Keratinocyte (primary cell): ENCODE measurements around the gene HELZ. TPM values are rescaled to one million over a fixed set of nuclear protein-coding genes. Genes with fewer than 3 reads are reported as not detected.

Experiments
- DNase-seq: peaks from one replicate; pipeline ENCODE4 v3.0.0-alpha.2; 2011; ENCODE audit warnings: low read depth, missing footprints, low spot score
- FAIRE-seq: peaks from 2 replicates; lab custom pipeline; 2011; peaks lifted over from hg19 to GRCh38; lab: Jason Lieb, UNC
- H2AFZ ChIP-seq: 2 replicates; pipeline ENCODE4 v1.6.0; 2012; ENCODE audit warnings: low read length, control low read depth, inconsistent platforms; ENCODE audit not compliant: control insufficient read depth
- H3K27ac ChIP-seq: 2 replicates; pipeline ENCODE4 v1.5.1; 2011; ENCODE audit warnings: low read length; ENCODE audit not compliant: control insufficient read depth, insufficient read depth
- H3K27me3 ChIP-seq: 3 replicates; pipeline ENCODE4 v1.6.0; 2011; ENCODE audit warnings: low read length; ENCODE audit not compliant: control insufficient read depth, insufficient read depth; ENCODE audit errors: extremely low read depth
- H3K36me3 ChIP-seq, 2 experiments: 2 replicates in 1 of 2; 3 replicates in 1 of 2; pipeline ENCODE4 v1.5.1; 2011; ENCODE audit warnings: low read length in 2 of 2, mild to moderate bottlenecking in 1 of 2; ENCODE audit not compliant: control insufficient read depth in 2 of 2, insufficient read depth in 2 of 2; ENCODE audit errors: extremely low read depth in 1 of 2
- H3K4me1 ChIP-seq: 3 replicates; pipeline ENCODE4 v1.5.1; 2011; ENCODE audit warnings: low read length; ENCODE audit not compliant: control insufficient read depth, insufficient read depth; ENCODE audit errors: extremely low read depth
- H3K4me2 ChIP-seq: 3 replicates; pipeline ENCODE4 v1.6.0; 2011; ENCODE audit warnings: low read depth, low read length; ENCODE audit not compliant: control insufficient read depth, insufficient read depth; ENCODE audit errors: extremely low read depth
- H3K4me3 ChIP-seq, 3 experiments: fragments of 200-600 bp in 1 of 3; sonication (generic) in 1 of 3; 2 replicates in 2 of 3; 3 replicates in 1 of 3; pipeline ENCODE4 v1.5.1; 2011 to 2016; ENCODE audit warnings: low read length in 3 of 3, mild to moderate bottlenecking in 3 of 3, control low read depth in 2 of 3, inconsistent platforms in 1 of 3, low read depth in 1 of 3, mixed read lengths in 1 of 3, mixed run types in 1 of 3, moderate library complexity in 1 of 3; ENCODE audit not compliant: control insufficient read depth in 2 of 3, insufficient read depth in 2 of 3; ENCODE audit errors: extremely low read depth in 1 of 3
- H3K79me2 ChIP-seq: 2 replicates; pipeline ENCODE4 v1.6.0; 2012; ENCODE audit warnings: low read length; ENCODE audit not compliant: control insufficient read depth, insufficient read depth
- H3K9ac ChIP-seq: 3 replicates; pipeline ENCODE4 v1.6.0; 2011; ENCODE audit warnings: low read length; ENCODE audit not compliant: control insufficient read depth, insufficient read depth; ENCODE audit errors: extremely low read depth
- H3K9me1 ChIP-seq: 3 replicates; pipeline ENCODE4 v1.6.0; 2011; ENCODE audit warnings: low read length; ENCODE audit not compliant: control insufficient read depth, insufficient read depth; ENCODE audit errors: extremely low read depth
- H3K9me3 ChIP-seq: 2 replicates; pipeline ENCODE4 v1.5.1; 2012; ENCODE audit warnings: low read depth, low read length; ENCODE audit not compliant: control insufficient read depth
- H4K20me1 ChIP-seq: 3 replicates; pipeline ENCODE4 v1.6.0; 2011; ENCODE audit warnings: low read length; ENCODE audit not compliant: control insufficient read depth, insufficient read depth; ENCODE audit errors: extremely low read depth
- CTCF ChIP-seq, 3 experiments: IDR thresholded peaks in 1 of 3; conservative IDR thresholded peaks in 1 of 3; optimal IDR thresholded peaks in 1 of 3; 2 replicates in 2 of 3; 3 replicates in 1 of 3; pipeline versions ENCODE3 to v1.5.1; 2011; ENCODE audit warnings: low read length in 3 of 3, mild to moderate bottlenecking in 3 of 3, moderate library complexity in 2 of 3, control low read depth in 1 of 3, inconsistent platforms in 1 of 3; ENCODE audit not compliant: insufficient read depth in 2 of 3; ENCODE audit errors: extremely low read depth in 1 of 3
- EZH2 ChIP-seq: IDR thresholded peaks from one replicate; pipeline ENCODE4 v1.6.1; 2012; ENCODE audit warnings: inconsistent platforms, mild to moderate bottlenecking, low read length, moderate library complexity
- dilution Hi-C: fragments of 300-500 bp; cut with MboI; formaldehyde crosslinking; loops from one replicate; pipeline ENCODE4 v1.7.0; 2020; ENCODE audit warnings: low sequenced_read_pairs; ENCODE audit not compliant: extremely low pct_ligation_motif_present
- polyA plus RNA-seq, 5 experiments: library from polyadenylated mRNA; depleted of rRNA in 3 of 5; stranded (reverse) in 3 of 5; stranded (forward) in 1 of 5; unstranded in 1 of 5; fragments of >200 nt; gene quantifications; 1 replicate in 1 of 5; 2 replicates in 3 of 5; 3 replicates in 1 of 5; pipeline versions ENCODE4 v1.2.1 to v1.2.3, GENCODE V29; 2011 to 2012; ENCODE audit warnings: missing spikeins in 2 of 5, low read depth in 1 of 5, low replicate concordance in 1 of 5

The HELZ gene
- polyA plus RNA-seq, 1 donor (not counting 4 experiments of a cell fraction or from before 2014, with no cell fraction given): 18.2 TPM

GRCh38 chr17:67044940-67045339, 200.1 kb downstream of the HELZ start:
- no peaks in the 10 kb centered on the region for H3K4me1 ChIP-seq
- dilution Hi-C loops: no loop called here
- peaks cover 5% of the 10 kb centered on the region for H3K27me3 ChIP-seq
- H4K20me1 ChIP-seq: no peaks in the 10 kb centered on the region
- no peaks in the 10 kb centered on the region for H3K9me1 ChIP-seq
- H3K79me2 ChIP-seq: no peaks in the 10 kb centered on the region
- H3K9ac ChIP-seq: no peak overlapping the region
- TF ChIP-seq CTCF (optimal IDR thresholded peaks at IDR 0.05 in 1 of 3, IDR thresholded peaks at IDR 0.05 in 1 of 3, conservative IDR thresholded peaks at IDR 0.05 in 1 of 3; ENCODE audit: extremely low read depth in 1 of 3, insufficient read depth in 2 of 3, low read length in 3 of 3): no peak
- no peak for TF ChIP-seq EZH2
- no peak overlapping the region for H3K4me3 ChIP-seq
- FAIRE-seq: no peak
- no peak overlapping the region for H3K4me2 ChIP-seq
- H2AFZ ChIP-seq: no peak overlapping the region
- no peak overlapping the region for H3K27ac ChIP-seq
- H3K36me3 ChIP-seq: no peaks in the 10 kb centered on the region
- H3K9me3 ChIP-seq: no peaks in the 10 kb centered on the region
- DNase-seq: no peak

DNA sequence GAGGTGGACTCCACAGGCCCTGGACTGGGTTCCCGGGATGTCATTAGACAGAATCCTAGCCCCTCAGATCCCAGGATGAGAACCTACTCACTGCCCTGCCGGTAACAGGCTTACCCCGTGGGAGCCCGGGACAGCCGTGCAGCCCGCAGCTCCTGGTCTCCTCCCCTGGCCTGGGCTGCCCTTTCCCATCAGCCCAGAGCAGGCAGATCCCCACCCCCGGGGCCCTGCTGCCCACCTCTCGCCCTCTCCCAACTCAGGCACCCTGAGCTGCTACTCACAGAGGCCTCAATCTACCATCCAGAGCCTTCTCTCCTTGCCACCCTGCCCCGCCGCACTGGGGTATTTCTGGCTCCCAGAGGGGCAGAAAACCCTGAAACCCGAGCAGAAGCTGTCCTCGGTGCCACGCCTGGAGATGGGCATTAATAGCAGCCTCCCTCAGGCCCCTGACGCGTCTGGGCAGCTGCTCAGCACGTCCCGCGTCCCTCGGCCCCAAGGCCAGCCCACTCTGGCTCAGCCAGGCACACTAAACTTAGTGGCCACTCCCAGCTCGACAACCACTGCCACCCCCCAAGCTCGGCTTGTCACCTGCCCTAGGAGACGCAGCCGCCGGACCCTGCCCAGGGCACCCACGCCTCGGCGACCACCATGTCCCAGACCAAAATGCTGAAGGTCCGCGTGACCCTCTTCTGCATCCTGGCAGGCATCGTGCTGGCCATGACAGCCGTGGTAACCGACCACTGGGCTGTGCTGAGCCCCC, 200.8 kb downstream of the HELZ start, which contains the start of gene CACNG1:
TSS of gene CACNG1 (plus strand) at position 539 of the 757 bp plus-strand sequence. CDS start at position 646, 107 bp downstream.
- no peak within 1 kb of the TSS for H2AFZ ChIP-seq
- H3K27ac ChIP-seq: no peak within 1 kb of the TSS
- TF ChIP-seq EZH2 (no peak), CTCF (optimal IDR thresholded peaks at IDR 0.05 in 1 of 3, IDR thresholded peaks at IDR 0.05 in 1 of 3, conservative IDR thresholded peaks at IDR 0.05 in 1 of 3; ENCODE audit: extremely low read depth in 1 of 3, insufficient read depth in 2 of 3, low read length in 3 of 3) (no peak)
- no peaks in the 10 kb centered on the region for H3K79me2 ChIP-seq
- dilution Hi-C loops: no loop called here
- no peaks in the 10 kb centered on the region for H3K36me3 ChIP-seq
- no peaks in the 10 kb centered on the region for H3K9me1 ChIP-seq
- no peak within 1 kb of the TSS for H3K4me3 ChIP-seq
- no peaks in the 10 kb centered on the region for H3K9me3 ChIP-seq
- H3K9ac ChIP-seq: no peak within 1 kb of the TSS
- FAIRE-seq: no peak
- no peak within 1 kb of the TSS for H3K4me2 ChIP-seq
- no peaks in the 10 kb centered on the region for H4K20me1 ChIP-seq
- no peaks in the 10 kb centered on the region for H3K4me1 ChIP-seq
- H3K27me3 ChIP-seq: peaks cover 5% of the 10 kb centered on the region
- no peak for DNase-seq
